NCI-H2227 (cell line): ENCODE results near the gene CFAP46.
A peak's percentile ranks its signal among the peaks of the same experiment; 100 is the strongest.
"Not testable (repeated sequence)": the region's sequence is repeated elsewhere in the genome, so short reads cannot be mapped to it uniquely, and the experiment has no call there.

Experiments
- DNase-seq: peaks from one replicate; lab custom pipeline; 2025; ENCODE audit not compliant: unreplicated experiment; lab: John Stamatoyannopoulos, UW

Gene CFAP46

DNA sequence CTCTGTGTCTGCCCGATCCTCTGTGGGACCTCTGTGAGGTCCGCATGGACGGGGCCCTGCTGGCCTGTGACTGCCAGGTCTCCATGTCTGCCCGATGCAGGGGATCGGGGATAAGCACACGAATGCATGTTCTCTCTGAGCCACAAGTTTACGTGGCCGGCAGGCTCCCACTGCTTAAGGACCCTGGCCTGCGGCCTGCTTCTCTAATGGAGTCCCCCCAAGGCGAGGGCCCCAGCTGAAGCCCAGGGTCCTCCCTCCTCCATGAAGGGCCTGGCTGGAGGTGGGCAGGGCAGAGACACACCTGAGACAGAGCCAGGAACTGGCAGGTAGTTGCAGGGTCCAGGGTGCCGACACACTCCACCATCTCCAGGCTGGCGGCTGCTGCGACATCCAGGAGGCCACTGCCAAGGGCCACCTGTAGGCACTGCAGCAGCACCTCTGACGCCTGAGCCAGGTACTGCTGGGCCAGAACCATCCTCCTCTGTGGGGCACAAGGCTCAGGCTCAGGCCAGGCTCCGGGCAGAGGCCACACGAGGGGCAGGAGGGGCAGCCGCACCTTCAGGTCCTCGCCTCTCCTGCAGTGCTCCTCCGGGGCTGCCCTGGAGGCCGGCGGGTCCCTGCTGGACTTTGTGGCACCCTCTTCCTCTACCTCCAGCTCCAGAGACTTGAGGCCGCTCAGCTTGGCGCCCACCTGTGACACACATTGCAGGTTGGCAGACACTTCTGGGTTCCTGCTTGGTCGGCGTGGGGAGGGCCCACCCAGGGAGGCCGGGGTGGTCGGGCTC lies 95.5 kb downstream of the CFAP46 start:
- DNase-seq = no peak

DNA sequence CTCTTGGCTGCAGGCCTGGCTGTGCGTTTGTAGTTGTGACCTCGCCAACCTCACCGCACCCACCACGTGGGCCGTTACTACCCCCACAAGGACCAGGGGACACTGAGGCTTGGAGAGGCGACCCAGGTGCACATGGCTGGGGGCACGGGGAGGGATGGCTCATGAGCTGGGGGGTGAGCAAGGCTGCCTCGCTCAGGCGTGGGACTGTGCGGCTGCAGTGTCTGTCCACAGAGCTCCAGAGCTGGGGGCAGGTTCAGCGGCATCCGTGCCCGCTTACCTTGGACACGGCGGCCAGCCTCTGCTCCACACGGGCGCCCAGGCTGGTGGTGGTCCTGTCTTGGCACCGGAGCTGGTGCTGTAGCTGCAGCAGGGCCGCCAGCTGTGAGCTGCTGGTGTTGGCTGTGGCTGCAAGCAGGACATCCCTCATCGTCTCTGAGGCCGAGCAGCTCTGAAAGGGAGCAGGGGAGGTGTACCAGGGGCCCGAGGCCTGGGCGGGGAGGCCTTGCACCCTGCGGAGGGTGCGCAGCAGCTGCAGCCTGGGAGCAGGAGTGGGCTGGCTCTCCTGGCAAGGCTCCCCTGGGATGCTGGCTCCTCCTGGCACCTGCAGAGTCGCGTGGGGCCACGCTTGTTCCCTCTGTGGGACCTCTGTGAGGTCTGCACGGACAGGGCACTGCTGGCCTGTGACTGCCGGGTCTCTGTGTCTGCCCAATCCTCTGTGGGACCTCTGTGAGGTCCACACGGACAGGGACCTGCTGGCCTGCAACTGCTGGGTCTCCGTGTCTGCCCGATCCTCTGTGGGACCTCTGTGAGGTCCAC lies 96.4 kb downstream of the CFAP46 start:
- DNase-seq = no peak

DNA sequence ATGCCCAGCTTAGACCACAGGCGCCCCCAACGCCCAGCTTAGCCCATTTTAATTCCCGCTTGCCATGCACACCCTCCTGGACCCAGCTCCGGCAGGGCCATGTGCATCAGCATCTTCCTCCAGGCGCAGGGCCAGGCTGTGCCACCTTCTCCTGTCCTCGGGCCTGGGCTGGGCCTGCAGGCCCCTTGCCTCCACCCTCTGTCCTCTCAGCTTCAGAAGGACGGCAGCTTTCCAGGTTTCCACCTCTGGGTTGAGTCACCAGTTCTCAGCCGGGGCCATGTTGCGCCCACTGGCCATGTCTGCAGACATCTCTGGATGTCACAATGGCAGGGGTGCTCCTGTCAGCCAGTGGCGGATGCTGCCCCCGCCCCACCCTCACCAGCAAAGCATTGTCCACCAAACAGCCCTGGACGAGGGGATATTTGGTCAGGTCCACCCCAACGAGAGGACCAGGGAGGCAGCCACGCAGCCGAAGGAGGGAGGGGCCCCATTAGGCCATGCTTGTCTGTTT lies 97.3 kb downstream of the CFAP46 start:
- DNase-seq = no peak

DNA sequence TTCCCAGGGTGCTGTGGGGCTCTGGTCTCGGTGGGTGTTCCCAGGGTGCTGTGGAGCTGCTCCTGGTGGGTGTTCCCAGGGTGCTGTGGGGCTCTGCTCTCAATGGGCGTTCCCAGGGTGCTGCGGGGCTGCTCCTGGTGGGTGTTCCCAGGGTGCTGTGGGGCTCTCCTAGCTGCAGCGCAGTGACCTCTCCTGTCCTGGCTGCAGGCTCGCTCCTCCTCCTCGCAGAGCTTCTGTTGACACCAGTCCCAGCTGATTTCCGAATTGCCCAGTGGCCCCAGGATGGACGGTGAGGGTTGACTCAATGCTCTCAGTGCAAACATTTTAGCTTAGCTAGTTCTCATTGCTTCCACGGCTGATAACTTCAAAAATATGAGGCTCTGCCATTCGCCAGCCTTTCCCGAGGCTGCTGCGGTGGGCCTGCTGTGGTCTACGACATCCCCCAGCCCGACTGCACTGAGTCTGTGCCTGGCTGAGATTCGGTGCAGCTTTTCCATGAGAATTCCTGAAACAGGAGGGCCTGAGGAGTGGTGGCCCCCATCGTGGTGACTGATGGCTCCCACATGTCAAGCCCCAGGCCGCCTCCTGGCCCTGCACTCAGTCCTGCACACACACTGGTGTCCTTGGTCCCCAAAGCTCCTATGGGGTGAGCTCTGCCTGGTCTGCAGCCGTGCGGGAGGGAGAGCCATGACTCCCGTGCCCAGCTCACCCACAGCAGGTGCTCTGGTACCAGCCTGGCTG lies 98.1 kb downstream of the CFAP46 start:
- no peak for DNase-seq

DNA sequence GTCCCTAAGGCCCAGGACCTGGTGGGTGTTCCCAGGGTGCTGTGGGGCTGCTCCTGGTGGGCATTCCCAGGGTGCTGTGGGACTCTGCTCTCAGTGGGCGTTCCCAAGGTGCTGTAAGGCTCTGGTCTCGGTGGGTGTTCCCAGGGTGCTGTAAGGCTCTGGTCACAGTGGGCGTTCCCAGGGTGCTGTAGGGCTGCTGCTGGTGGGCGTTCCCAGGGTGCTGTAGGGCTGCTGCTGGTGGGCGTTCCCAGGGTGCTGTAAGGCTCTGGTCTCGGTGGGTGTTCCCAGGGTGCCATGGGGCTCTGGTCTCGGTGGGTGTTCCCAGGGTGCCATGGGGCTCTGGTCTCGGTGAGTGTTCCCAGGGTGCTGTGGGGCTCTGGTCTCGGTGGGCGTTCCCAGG lies 99.1 kb downstream of the CFAP46 start:
- DNase-seq = not testable (repeated sequence)

DNA sequence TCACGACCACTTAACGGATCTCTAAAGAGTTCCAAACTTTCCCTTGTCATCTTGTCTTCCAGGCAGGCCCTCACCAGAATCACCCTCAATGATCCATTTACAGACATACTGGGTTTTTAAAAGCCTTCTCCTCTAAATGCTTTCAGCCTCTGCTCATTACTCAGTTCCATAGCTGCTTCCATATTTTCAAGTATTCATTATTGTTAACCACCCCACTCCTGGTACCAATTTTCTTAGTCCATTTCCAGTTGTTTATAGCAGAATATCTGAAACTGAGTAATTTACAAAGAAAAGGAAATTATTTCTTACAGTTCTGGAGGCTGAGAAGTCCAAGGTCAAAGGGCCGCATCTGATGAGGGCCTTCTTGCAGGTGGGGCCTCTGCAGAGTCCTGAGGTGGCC lies 100.0 kb downstream of the CFAP46 start:
- no peak for DNase-seq

DNA sequence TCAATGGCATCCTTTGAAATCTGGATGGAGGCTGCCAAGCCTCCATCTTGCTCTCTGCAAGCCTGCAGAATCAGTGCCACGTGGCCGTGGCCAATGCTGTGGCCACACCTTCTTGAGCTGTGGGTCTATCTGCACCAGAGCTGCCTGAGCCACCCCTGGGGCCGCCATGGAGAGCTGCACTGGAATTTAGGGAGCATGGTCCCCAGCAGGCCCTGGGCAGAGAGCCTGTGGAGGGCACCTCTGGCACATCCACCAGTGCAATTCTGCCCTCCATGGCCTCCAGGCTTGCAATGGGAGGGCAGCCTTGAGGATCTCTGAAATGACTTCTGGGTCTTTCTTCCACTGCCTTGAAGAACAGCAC lies 100.8 kb downstream of the CFAP46 start:
- DNase-seq = no peak

DNA sequence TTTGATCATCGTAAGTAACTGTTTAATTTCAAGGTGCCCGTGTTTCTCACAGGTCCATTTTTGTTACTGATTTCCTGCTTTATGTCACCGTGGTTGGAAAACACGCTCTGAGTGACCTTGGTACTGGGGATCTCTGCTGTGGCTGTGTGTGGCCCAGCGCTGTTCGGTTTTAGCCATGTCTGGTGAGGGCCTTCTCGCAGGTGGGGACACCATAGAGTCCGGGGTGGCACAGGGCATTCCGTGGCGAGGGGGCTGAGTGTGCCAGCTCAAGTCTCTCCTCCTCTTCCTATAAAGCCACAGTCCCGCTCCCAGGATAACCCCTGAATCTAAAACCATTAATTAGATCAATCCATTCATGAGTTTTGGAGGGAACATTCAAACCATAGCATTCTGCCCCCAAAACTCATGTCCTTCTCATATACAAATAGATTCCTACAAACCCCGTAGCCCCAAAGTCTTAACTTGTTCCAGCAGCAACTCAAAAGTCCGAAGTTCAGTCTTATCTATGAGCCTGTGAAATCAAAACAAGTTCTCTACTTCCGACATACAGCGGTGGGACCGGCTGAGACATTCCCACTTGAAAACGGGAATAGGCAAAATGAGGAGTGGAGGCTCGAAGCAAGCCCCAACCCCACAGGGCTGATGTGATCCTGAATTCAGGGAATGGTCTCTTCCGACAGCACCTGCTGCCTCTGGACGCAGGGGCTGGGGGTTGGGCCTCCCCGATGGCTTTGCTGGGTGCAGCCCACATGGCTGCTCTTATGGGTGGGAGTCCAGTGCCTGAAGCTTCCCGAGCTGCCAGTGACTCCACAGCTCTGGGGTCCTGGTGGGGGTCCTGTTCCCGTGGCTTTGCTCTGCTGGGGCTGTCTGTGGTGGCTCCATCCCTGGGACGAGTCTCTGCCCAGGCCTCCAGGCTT lies 101.4 kb downstream of the CFAP46 start:
- DNase-seq = no peak

DNA sequence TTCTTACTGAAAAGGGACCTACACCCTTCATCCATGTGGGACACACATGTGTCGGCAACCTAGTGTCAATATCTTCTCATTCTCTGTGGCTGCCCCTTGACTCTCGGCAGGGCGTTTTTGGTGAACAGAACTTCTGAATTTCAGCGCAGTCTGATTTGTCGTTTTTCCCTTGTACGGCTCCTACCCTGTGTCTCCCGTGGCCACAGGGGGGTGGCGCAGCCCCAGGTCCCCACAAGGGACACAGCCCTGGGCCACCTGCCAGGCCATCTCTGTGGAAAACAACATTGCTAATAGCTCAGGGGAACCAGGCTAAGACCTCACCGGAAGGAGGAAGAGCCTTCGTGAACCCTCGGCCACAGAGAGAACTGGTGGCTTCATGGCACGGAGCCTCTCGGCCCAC lies 103.3 kb downstream of the CFAP46 start:
- no peak for DNase-seq

DNA sequence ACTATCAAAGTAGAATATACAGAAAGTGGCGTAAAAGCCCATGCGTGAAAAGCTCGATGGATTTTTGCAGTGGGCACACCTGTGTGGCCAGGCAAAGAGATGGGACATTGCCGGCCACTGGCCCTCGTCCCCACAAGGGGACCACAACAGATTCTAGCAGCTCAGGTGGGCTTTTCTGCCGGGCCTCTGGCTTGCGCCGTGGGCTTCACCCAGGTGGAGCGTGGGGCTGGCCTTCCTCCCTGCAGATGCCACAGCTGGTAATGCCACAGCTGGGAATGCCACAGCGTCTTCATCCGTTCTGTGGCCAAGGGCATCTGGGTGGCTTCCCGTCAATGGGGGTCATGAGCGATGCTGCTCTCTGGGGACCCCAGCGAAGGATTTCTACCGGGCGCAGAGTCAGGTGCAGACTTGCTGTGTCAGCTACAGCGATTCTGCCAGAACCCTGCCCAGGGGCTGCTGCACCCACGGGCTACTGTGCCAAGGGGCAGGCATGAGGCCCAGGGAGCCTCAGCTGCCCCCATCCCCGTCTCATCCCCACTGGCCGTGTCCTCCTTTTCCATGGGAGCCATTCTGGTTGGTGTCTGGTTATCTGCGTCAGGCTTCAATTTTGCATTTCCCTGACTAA lies 103.9 kb downstream of the CFAP46 start:
- DNase-seq = no peak

DNA sequence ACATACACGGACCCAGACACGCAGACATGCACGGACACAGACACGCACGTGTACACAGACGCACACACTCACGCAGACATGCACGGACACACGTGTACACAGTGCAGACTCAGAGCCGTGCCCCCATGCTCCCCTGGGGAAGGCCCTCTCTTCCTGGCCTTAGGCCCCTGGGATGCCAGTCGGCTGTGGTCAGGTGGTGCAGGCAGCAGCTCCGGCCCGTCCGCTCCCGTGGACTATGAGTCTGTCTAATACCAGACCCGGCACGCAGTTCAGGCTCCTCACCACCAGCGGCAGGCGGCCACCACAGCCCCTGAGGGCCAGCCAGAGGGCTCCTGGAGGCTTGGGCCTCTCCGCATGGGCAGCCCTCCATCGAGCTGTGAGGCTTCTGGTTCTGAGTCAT lies 104.5 kb downstream of the CFAP46 start:
- no peak for DNase-seq

DNA sequence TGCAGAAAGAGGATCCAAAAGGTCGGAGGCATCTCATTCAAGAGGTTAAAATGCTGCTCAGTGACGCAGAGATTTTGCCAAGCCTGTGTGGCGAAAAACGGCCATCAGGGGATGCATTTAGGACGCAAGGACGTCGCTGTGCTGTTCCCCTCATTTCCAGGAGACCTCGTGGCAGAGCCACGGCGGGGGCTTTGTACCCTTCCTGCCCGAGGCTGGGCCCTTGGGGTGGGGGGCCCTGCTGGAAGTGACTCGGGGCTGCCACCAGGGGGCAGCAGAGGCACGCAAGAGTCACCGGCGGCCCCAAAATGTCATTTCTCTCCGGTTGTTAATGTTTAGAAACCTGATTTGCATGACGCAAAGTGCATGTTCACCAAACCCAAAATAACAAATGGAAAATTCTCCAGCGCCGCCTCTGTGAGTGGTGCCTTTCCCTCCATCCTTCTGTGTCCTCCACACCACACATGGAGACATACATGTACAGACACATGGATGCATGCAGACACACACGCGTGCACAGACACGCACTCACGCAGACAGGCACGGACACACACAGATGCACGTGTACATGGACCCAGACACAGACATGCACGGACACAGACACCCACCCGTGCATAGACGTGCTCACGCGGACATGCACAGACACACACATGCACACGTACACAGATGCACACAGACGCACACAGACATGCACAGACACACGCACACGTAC lies 105.4 kb downstream of the CFAP46 start:
- peak; percentile 20 for DNase-seq

DNA sequence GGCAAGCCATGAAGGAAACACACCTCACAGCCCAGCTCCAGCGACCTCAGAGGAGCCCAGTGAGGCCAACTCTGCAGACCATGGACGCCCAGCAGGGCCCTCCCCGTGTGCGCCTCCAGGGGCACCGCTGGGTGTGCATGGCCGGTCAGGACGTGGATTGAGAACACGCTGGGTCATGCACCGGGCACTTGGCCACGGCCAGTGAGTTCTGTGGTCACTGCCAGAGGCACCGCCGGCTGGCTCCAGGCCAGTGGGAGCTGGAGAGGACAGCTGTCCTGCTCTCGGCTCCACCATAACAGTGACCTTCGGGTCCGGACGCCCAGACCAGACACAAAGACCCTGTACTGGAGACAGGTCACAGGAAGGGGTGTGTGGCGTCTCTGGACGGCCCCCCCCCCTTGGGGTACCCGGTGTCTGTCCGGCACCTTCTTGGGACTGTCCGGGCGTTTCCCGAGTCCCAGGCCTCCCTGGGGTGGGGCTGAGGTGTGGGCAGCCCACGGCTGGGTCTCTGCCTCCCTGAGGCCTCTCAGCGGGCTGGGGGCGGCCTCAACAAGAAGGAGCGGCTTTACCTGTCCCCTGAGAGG lies 106.0 kb downstream of the CFAP46 start:
- DNase-seq = no peak

DNA sequence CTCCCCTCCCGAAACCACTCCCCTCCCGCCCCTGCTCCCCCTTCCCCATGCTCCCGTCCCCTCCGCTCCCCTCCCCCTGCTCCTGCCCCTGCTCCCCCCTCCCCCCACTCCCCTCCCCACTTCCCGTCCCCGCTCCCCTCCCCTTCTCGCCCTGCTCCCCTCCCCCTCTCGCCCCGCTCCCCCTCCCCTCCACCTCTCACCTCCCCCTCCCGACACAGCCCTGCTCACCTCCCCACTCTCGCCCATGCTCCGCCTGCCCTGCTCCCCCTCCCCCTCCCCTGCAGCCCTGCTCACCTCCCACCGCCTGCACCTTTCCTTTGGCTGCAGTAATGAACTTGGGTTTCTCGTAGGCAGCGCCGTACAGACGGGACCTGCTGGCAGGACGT lies 106.5 kb downstream of the CFAP46 start:
- DNase-seq = no peak

DNA sequence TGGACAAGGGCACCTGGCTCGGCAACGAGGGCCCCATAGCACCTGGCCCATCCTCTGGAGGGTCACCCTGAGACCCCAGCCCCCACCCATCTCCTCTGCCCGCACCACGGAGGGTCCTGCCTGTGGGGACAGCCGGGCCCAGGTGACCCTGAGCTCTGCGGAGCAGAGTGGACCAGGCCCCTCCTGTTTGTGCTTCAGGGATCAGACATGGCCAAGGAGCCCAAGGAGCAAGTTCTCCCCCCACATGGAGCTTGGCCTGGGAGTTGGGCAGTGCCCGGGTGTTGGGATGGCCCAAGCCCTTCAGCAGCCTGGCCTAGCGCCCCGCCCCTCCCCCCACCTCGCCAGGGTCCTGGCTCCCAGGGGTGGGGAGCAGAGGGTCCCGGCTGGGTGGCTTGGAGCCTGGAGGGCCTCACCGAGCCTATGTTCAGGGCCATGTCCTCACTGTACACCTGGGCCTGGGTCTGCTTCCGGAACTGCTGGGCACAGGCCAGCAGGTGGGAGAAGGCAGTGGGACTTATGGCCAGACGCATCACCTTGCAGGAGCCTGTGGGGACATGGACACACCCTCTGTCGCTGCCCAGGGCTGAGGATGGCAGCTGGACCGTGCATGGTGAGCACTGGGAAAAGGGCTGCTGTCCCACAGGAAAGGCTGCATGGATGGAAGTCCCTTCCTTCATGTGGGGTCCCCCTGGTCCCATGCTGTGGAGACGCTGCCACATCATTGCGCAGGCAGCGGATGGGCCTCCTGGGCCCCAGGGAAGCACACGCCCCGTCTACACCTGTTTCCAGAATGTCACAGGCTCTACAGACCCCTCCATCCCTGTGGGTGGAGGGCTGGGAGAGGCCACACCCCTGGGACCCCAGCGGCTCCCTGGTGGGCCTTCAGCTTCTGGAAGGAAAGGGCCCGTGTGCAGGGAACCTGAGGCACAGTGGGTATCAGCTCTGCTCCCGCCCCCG lies 107.2 kb downstream of the CFAP46 start:
- DNase-seq = no peak

DNA sequence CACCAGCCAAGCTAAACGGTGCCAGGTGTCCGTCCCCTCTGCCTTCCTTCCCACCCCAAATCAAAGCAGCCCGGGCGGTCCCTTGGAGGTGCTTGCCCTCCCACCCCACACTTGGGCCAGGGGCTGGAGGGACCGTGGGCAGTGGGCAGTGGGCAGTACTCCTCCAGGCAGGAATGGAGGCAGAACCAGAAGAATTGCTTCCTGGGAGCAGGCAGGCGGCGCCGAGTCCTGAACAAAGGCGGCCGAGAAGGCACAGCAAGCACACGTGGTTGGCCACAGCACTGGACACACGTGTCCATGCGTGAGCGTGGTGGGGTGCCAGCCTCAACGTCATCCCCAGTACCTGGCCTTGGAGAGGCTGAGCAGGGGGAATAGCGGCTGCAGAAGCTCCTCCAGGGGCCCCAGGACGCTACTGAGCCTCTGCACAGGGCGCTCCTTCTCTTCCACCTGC lies 108.0 kb downstream of the CFAP46 start:
- no peak for DNase-seq

DNA sequence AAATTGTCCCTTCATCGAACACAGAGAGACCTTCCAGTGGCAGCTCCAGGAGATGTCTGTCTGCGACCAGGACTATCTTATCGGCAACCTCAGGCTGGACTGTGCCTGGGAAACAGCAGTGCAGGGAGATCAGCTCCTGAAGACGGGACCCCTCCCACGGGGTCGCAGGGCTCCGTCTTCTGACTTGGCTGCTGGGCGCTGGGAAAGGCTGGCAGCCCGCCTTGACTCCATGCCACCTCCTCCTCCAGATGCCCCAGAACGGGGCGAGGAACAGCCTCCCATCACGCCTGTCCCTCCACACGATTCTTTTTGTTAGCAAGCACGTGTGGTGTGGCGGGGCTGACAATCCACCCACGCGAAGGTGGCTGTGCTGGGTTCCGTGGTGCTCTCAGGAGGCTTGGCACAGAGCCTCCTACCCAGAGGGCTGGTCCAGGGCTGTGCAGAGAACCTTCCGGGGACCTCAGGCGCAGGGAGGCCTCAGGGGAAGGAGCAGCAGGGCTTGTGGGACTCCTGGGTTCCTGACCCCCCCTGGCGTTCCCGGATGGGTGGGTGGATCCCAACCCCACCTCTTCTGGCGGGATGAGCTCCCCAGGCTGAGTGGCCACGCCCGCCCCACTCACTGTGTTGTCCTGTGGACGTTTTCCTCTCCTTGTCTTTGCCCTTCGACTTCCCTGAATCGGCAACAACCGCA lies 108.8 kb downstream of the CFAP46 start:
- DNase-seq = no peak
